ENCODE measurements around the gene PRH1. TPM values are rescaled to one million over a fixed set of nuclear protein-coding genes. Genes with fewer than 3 reads are reported as not detected.

Gene PRH1
- total RNA-seq, 2 donors from 2014 or later = 5.3 to 64.4 TPM

GRCh38 chr12:10849425-10849878 lies 34.6 kb downstream of the PRH1 start, which contains the start of gene PRR4:
PRR4 (minus strand) TSS chr12:10849475; CDS start chr12:10849437, 38 bp downstream.
- intact Hi-C loops (cut with DNase I) = no loop called here
- Histone ChIP-seq H3K27me3 (replicated peaks; ENCODE audit: insufficient read depth) (no peaks in the 10 kb centered on the region), H3K4me1 (replicated peaks) (no peaks in the 10 kb centered on the region), H3K9me3 (no peaks in the 10 kb centered on the region), H3K36me3 (no peaks in the 10 kb centered on the region), H3K27ac (no peak within 1 kb of the TSS), H3K4me3 (no peak within 1 kb of the TSS)
- TF ChIP-seq POLR2A (IDR thresholded peaks at IDR 0.05) (no peak), POLR2AphosphoS5 (IDR thresholded peaks at IDR 0.05) (no peak), CTCF (IDR thresholded peaks at IDR 0.05) (no peak)
- DNase-seq (ENCODE audit: low spot score) = no peak
- WGBS = 65% methylated on average over 4 of the region's 4 CpGs

- Histone ChIP-seq H3K9me3 (no peaks in the 10 kb centered on the region), H3K36me3 (no peaks in the 10 kb centered on the region), H3K4me3 (no peak overlapping the region), H3K4me1 (replicated peaks) (no peaks in the 10 kb centered on the region), H3K27me3 (replicated peaks; ENCODE audit: insufficient read depth) (no peaks in the 10 kb centered on the region), H3K27ac (no peak overlapping the region)
- 66% methylated on average over 2 of the region's 2 CpGs for WGBS
- TF ChIP-seq POLR2AphosphoS5 (IDR thresholded peaks at IDR 0.05) = no peak
- TF ChIP-seq CTCF (IDR thresholded peaks at IDR 0.05) = no peak
- no peak for TF ChIP-seq POLR2A (IDR thresholded peaks at IDR 0.05)
- DNase-seq (ENCODE audit: low spot score) = no peak
- intact Hi-C loops (cut with DNase I) = no loop called here
These were observed 36.3 kb downstream of the PRH1 start for GRCh38 chr12:10847744-10848143.

- Histone ChIP-seq H3K27ac (no peak overlapping the region), H3K4me3 (no peak overlapping the region)
- no peak for DNase-seq (ENCODE audit: low spot score)
These were observed 41.2 kb downstream of the PRH1 start for GRCh38 chr12:10842862-10843261.

GRCh38 chr12:10838461-10838860 lies 45.6 kb downstream of the PRH1 start:
- Histone ChIP-seq H3K4me3 (no peak overlapping the region), H3K27me3 (replicated peaks; ENCODE audit: insufficient read depth) (no peaks in the 10 kb centered on the region), H3K36me3 (no peaks in the 10 kb centered on the region), H3K27ac (no peak overlapping the region), H3K4me1 (replicated peaks) (no peaks in the 10 kb centered on the region), H3K9me3 (no peaks in the 10 kb centered on the region)
- DNase-seq (ENCODE audit: low spot score) = no peak
- WGBS = 85% methylated on average over 3 of the region's 3 CpGs
- intact Hi-C loops (cut with DNase I) = no loop called here
- TF ChIP-seq POLR2AphosphoS5 (IDR thresholded peaks at IDR 0.05) = no peak
- TF ChIP-seq CTCF (IDR thresholded peaks at IDR 0.05) = no peak
- TF ChIP-seq POLR2A (IDR thresholded peaks at IDR 0.05) = no peak

More at GRCh38 chr12:10842862-10843261, 41.2 kb downstream of the PRH1 start:
- H3K4me1 ChIP-seq (replicated peaks) = no peaks in the 10 kb centered on the region
- 100% methylated on average over 2 of the region's 2 CpGs for WGBS
- TF ChIP-seq POLR2A (IDR thresholded peaks at IDR 0.05) (no peak), CTCF (IDR thresholded peaks at IDR 0.05) (no peak), POLR2AphosphoS5 (IDR thresholded peaks at IDR 0.05) (no peak)
- no peaks in the 10 kb centered on the region for H3K27me3 ChIP-seq (replicated peaks; ENCODE audit: insufficient read depth)
- intact Hi-C loops (cut with DNase I) = no loop called here
- H3K9me3 ChIP-seq = no peaks in the 10 kb centered on the region
- no peaks in the 10 kb centered on the region for H3K36me3 ChIP-seq

Small RNA genes lying within 50 kb of the gene (small RNA-seq; reads per million reads assigned to genes)
- 0 to 0.09 reads per million in 2 donors for gene PRR4

Other genes starting within 250 kb of the PRH1 start
- 10 to 100 TPM in 1 of 2 donors, 1 to 10 TPM in 1; 9.5 to 39.7 TPM for gene STYK1, start 210.2 kb downstream of the PRH1 start, total RNA-seq
- 100 to 1,000 TPM; 197 to 358 TPM for gene YBX3, start 160.9 kb downstream of the PRH1 start, total RNA-seq
- gene TAS2R7, start 81.6 kb downstream of the PRH1 start, total RNA-seq = not detected
- not detected for gene TAS2R8, start 77.0 kb downstream of the PRH1 start, total RNA-seq
- not detected for gene TAS2R9, start 74.1 kb downstream of the PRH1 start, total RNA-seq
- under 1 TPM in 1 of 2 donors, not detected in 1; 0.41 TPM for gene TAS2R10, start 57.9 kb downstream of the PRH1 start, total RNA-seq
- 10 to 100 TPM in 1 of 2 donors, 1 to 10 TPM in 1; 7.9 to 66.9 TPM for gene PRR4, start 34.8 kb downstream of the PRH1 start, total RNA-seq
- 1 to 10 TPM; 1.1 to 1.4 TPM for gene TAS2R13, start 25.3 kb upstream of the PRH1 start, total RNA-seq
- gene PRH2, start 45.0 kb upstream of the PRH1 start, total RNA-seq = 1 to 10 TPM in 1 of 2 donors, not detected in 1; 1.8 TPM
- 1 to 10 TPM; 2.1 to 3.7 TPM for gene TAS2R14, start 55.0 kb upstream of the PRH1 start, total RNA-seq
- gene TAS2R50, start 102.7 kb upstream of the PRH1 start, total RNA-seq = 1 to 10 TPM in 1 of 2 donors, not detected in 1; 2.7 TPM
- 1 to 10 TPM; 1.2 to 3.6 TPM for gene TAS2R20, start 114.0 kb upstream of the PRH1 start, total RNA-seq
- gene TAS2R19, start 138.4 kb upstream of the PRH1 start, total RNA-seq = 1 to 10 TPM; 1.2 to 6.1 TPM
- gene TAS2R31, start 147.2 kb upstream of the PRH1 start, total RNA-seq = 1 to 10 TPM in 1 of 2 donors, under 1 TPM in 1; 0.59 to 5.1 TPM
- 1 to 10 TPM; 1.9 to 2.0 TPM for gene TAS2R46, start 178.0 kb upstream of the PRH1 start, total RNA-seq
- gene TAS2R43, start 208.1 kb upstream of the PRH1 start, total RNA-seq = 1 to 10 TPM in 1 of 2 donors, under 1 TPM in 1; 0.36 to 3.6 TPM

All from prostate gland (tissue), 2 donors.